ENCODE results near the gene TET3. TPM values are rescaled to one million over a fixed set of nuclear protein-coding genes. Genes with fewer than 3 reads are reported as not detected.

Gene TET3
- total RNA-seq, 1 experiment from 2014 or later = 6.1 TPM

DNA sequence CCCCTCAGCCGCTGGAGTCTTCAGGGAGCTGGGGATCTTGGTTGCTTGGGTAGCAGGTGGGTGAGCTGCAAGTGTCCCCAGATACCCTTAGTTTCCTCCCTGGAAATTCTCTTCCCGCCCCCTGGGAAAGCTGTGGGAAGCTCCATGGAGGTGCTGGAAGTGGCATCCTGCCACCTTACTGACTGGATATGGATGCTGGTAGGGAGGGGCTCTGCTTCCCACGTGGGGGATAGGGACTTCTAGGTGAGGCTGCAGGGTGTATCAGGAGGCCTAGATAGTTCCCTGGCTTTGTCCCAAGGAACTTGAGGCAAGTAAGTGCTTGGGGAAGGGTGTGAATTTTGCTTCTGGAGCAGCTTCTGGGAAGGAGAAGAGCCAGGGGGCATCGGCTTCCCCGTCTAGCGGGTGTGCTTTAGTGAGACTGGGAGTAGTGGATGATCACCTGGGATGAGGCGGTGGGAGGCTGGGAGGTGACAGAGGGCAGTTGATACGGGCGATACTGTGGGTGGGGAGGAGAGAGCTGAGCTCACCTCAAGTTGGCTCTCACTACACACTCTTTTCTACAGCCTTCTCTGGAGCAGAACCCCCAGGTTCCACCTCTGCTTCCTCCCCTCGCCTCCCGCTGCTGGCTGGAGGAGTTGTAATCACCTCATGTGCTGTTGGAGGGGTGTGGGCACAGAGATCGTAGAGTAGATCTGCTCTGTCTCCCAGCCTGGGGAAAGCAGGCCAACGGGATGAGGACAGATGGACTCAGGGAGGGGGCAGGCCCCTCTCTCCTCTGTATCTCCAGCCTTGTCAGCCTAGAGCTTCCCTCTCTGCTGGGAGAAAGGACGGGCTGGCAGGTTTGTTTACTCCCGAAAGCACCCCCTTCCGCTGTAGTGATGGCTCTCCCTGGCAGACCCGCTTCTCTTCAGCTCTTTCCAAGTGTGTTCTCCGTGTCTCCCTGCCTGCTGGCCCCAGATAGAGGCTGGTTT lies 19.8 kb downstream of the TET3 start:
- no peaks in the 10 kb centered on the region for H3K9me2 ChIP-seq (replicated peaks; ENCODE audit: low read length)
- no peaks in the 10 kb centered on the region for H3K9me3 ChIP-seq (ENCODE audit: low read length)
- no peaks in the 10 kb centered on the region for H3K36me3 ChIP-seq (ENCODE audit: low read depth, low read length)
- DNase-seq (no peak), ATAC-seq (no peak)
- H3K4me2 ChIP-seq (ENCODE audit: low read length) = 0 out of 2 replicates have a peak overlapping the region, but pooled peaks have one; percentile 20
- peaks cover 40% of the 10 kb centered on the region for H3K4me1 ChIP-seq (ENCODE audit: insufficient read depth, low read length)
- TF ChIP-seq CTCF (conservative IDR thresholded peaks at IDR 0.05; ENCODE audit: low read depth, low read length) (no peak), EZH2phosphoT487 (IDR thresholded peaks at IDR 0.05; ENCODE audit: borderline replicate concordance, low read length) (no peak), EZH2 (IDR thresholded peaks at IDR 0.05; ENCODE audit: low read length, unreplicated experiment) (no peak)
- CTCF ChIA-PET = no interaction called here
- H3K4me3 ChIP-seq (ENCODE audit: low read length) = no peak overlapping the region
- H3F3A ChIP-seq (ENCODE audit: low read length, unreplicated experiment) = no peaks in the 10 kb centered on the region
- no peak overlapping the region for H3K27ac ChIP-seq (ENCODE audit: low read length)
- POLR2A ChIA-PET (ENCODE audit: unreplicated experiment) = interaction anchor here (0.5 kb wide), 1 partner anchor 467 kb away, joined by 3 read pairs; no protein-coding TSS in a partner anchor
- no peaks in the 10 kb centered on the region for H3K27me3 ChIP-seq (ENCODE audit: low read length)
- no peak overlapping the region for H3K9ac ChIP-seq (ENCODE audit: low read length)
- peaks cover 74% of the 10 kb centered on the region for H3K79me2 ChIP-seq (ENCODE audit: low read length)
- intact Hi-C loops (cut with micrococcal nuclease) = no loop called here
- H4K20me1 ChIP-seq (ENCODE audit: low read length) = peaks cover 40% of the 10 kb centered on the region
- H2AFZ ChIP-seq (ENCODE audit: low read length) = no peak overlapping the region
- BruUV-seq (replicated peaks) = no TSS peak

GRCh38 chr2:74005786-74006185 lies 21.1 kb downstream of the TET3 start:
- no peaks in the 10 kb centered on the region for H3F3A ChIP-seq (ENCODE audit: low read length, unreplicated experiment)
- no TSS peak for BruUV-seq (replicated peaks)
- peaks cover 74% of the 10 kb centered on the region for H3K79me2 ChIP-seq (ENCODE audit: low read length)
- H3K4me1 ChIP-seq (ENCODE audit: insufficient read depth, low read length) = peaks cover 41% of the 10 kb centered on the region
- CTCF ChIA-PET = no interaction called here
- H3K36me3 ChIP-seq (ENCODE audit: low read depth, low read length) = no peaks in the 10 kb centered on the region
- H3K9me3 ChIP-seq (ENCODE audit: low read length) = no peaks in the 10 kb centered on the region
- no peak overlapping the region for H3K4me2 ChIP-seq (ENCODE audit: low read length)
- POLR2A ChIA-PET (ENCODE audit: unreplicated experiment) = no interaction called here
- ATAC-seq (no peak), DNase-seq (no peak)
- no peaks in the 10 kb centered on the region for H3K9me2 ChIP-seq (replicated peaks; ENCODE audit: low read length)
- no peak overlapping the region for H3K4me3 ChIP-seq (ENCODE audit: low read length)
- H3K9ac ChIP-seq (ENCODE audit: low read length) = no peak overlapping the region
- intact Hi-C loops (cut with micrococcal nuclease) = no loop called here
- H2AFZ ChIP-seq (ENCODE audit: low read length) = no peak overlapping the region
- TF ChIP-seq EZH2 (IDR thresholded peaks at IDR 0.05; ENCODE audit: low read length, unreplicated experiment) = no peak
- TF ChIP-seq EZH2phosphoT487 (IDR thresholded peaks at IDR 0.05; ENCODE audit: borderline replicate concordance, low read length) = no peak
- no peak for TF ChIP-seq CTCF (conservative IDR thresholded peaks at IDR 0.05; ENCODE audit: low read depth, low read length)
- H3K27me3 ChIP-seq (ENCODE audit: low read length) = no peaks in the 10 kb centered on the region
- H4K20me1 ChIP-seq (ENCODE audit: low read length) = peaks cover 33% of the 10 kb centered on the region
- no peak overlapping the region for H3K27ac ChIP-seq (ENCODE audit: low read length)

DNA sequence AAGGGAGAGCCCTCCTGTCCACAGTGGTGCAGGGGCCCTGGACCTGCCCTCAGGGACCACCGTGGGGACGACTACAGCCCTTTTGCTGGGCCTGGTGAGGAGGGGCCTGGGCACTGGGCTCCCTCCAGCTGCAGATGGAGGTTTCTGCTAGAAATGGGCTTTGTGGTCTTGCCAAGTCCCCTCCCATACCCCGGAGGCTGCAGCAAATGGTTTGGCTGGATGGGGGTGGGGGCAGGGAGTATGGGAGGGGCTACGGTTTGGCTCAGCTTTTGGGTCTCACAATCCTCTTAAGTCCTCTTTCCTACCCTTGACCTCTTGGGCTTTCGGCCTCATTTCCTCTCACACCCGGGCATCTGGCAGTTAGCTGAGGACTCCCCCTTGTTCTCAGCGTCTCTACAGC lies 21.7 kb downstream of the TET3 start:
- no peak for TF ChIP-seq EZH2 (IDR thresholded peaks at IDR 0.05; ENCODE audit: low read length, unreplicated experiment)
- no peak for TF ChIP-seq CTCF (conservative IDR thresholded peaks at IDR 0.05; ENCODE audit: low read depth, low read length)
- no peak for TF ChIP-seq EZH2phosphoT487 (IDR thresholded peaks at IDR 0.05; ENCODE audit: borderline replicate concordance, low read length)
- Histone ChIP-seq H3K79me2 (ENCODE audit: low read length) (peaks cover 77% of the 10 kb centered on the region), H4K20me1 (ENCODE audit: low read length) (peaks cover 27% of the 10 kb centered on the region), H3K36me3 (ENCODE audit: low read depth, low read length) (no peaks in the 10 kb centered on the region), H3K9me2 (replicated peaks; ENCODE audit: low read length) (no peaks in the 10 kb centered on the region), H2AFZ (ENCODE audit: low read length) (no peak overlapping the region), H3K9ac (ENCODE audit: low read length) (no peak overlapping the region), H3K27me3 (ENCODE audit: low read length) (no peaks in the 10 kb centered on the region), H3F3A (ENCODE audit: low read length, unreplicated experiment) (no peaks in the 10 kb centered on the region), H3K9me3 (ENCODE audit: low read length) (no peaks in the 10 kb centered on the region), H3K4me2 (ENCODE audit: low read length) (no peak overlapping the region), H3K27ac (ENCODE audit: low read length) (no peak overlapping the region), H3K4me1 (ENCODE audit: insufficient read depth, low read length) (peaks cover 35% of the 10 kb centered on the region), H3K4me3 (ENCODE audit: low read length) (no peak overlapping the region)
- DNase-seq (no peak), ATAC-seq (no peak)
- intact Hi-C loops (cut with micrococcal nuclease) = no loop called here
- no TSS peak for BruUV-seq (replicated peaks)
- CTCF ChIA-PET = no interaction called here
- POLR2A ChIA-PET (ENCODE audit: unreplicated experiment) = no interaction called here
